NCI-H1694 treated with DMSO at 0.1 percent for 48 hours (cell line): ENCODE measurements around the gene TREX2.
"Not testable (repeated sequence)": the region's sequence is repeated elsewhere in the genome, so short reads cannot be mapped to it uniquely, and the experiment has no call there.

Source experiments
- DNase-seq: peaks from one replicate; lab custom pipeline; 2025; lab: John Stamatoyannopoulos, UW

TREX2 gene

GRCh38 chrX:153408221-153408721, 37.6 kb downstream of the TREX2 start:
- no peak for DNase-seq

GRCh38 chrX:153407736-153408135, 38.1 kb downstream of the TREX2 start:
- DNase-seq, result no peak

GRCh38 chrX:153406903-153407302, 39.0 kb downstream of the TREX2 start:
- no peak for DNase-seq

GRCh38 chrX:153406011-153406410, 39.8 kb downstream of the TREX2 start:
- DNase-seq, result no peak

GRCh38 chrX:153405426-153405825, 40.4 kb downstream of the TREX2 start:
- no peak for DNase-seq

DNA sequence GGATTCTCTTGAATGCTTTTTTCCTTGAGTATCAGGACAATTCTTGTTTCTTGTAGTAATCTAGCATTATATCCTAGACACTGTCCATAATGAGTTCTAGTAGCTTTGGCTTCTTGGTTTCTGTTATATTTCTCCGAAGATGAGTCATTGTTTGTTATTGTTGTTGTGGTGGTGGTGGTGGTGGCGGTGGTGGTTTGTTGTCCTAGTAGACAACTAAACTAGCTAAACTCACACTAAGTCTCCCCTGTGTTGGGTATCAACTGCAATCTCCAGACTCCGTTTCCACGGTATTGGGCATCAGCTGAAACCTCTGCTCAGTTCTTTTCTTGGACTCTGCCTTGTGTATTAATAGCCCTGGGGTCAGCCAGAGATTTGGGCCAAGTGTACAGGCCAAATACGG, 41.5 kb downstream of the TREX2 start:
- not testable (repeated sequence) for DNase-seq

- DNase-seq, result no peak
Measured at GRCh38 chrX:153401133-153401764, 44.6 kb downstream of the TREX2 start, which contains the start of gene PNMA6E. PNMA6E (minus strand) TSS chrX:153401350; CDS start chrX:153398849, 2,501 bp downstream.

- peak; percentile 41 for DNase-seq
Measured at GRCh38 chrX:153400146-153401132, 45.4 kb downstream of the TREX2 start.

DNA sequence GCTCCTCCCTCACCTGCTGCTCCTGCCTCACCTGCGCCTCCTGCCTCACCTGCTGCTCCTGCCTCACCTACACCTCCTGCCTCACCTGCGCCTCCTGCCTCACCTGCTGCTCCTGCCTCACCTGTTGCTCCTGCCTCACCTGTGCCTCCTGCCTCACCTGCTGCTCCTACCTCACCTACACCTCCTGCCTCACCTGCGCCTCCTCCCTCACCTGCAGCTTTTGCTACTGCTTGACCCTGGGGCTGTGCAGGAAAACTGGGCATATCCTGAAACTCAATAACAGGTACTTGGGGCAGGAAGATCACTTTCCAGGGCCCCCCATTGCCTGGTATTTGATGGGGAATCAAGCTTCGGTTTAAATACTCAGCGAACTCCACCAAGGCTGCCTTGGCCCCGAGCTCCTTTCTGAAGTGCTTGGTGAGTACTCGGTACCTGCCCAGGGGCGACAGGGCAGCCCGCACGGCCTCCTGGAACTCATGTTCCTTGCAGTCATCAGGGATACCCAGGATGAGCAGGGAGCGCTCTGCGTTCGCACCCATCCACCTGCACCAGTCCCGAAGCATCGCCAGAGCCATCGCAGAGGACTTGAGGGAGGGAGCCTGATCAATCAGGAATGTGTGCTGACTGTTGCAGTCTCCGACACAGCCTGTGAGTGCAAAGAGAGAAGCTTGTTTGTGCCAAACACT, 47.4 kb downstream of the TREX2 start:
- no peak for DNase-seq

GRCh38 chrX:153397256-153397960, 48.4 kb downstream of the TREX2 start:
- no peak for DNase-seq

GRCh38 chrX:153396320-153397195, 49.3 kb downstream of the TREX2 start:
- DNase-seq, result no peak

- no peak for DNase-seq
Measured at GRCh38 chrX:153395613-153396319, 50.1 kb downstream of the TREX2 start.

DNA sequence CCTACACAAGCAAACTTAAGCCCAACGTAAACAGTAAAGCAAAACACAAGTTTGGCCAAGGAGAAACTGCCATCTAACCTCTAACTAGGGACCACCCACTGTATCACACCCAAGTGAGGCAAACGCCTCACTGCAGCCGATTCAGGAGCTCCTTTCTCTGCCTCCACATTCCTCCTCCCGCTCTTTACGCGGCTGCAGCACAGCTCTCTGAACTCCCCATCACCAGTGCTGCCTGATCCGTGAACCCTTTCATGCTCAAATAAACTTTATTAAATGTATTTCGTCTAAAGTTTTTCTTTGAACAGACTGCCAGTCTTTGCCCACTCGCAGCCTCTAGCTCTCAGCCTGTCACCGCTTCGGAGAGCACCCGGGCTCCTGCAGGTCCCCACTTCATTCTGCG, 51.2 kb downstream of the TREX2 start:
- DNase-seq, result no peak
